LNCAP (cell line): ENCODE data around the gene ZG16B.

ENCODE experiments used
- TF ChIP-seq, protein P1 (sequence below): fragments of 450-650 bp; IDR thresholded peaks from 2 replicates; pipeline ENCODE4 v1.5.1; 2017; ENCODE audit warnings: mild to moderate bottlenecking

The ZG16B gene

GRCh38 chr16:2857451-2858244 is 27.5 kb downstream of the ZG16B start, which contains the start of gene PRSS22:
PRSS22 (minus strand) TSS chr16:2858170; CDS start chr16:2858104, 66 bp downstream.
- TF ChIP-seq, protein P1, sequence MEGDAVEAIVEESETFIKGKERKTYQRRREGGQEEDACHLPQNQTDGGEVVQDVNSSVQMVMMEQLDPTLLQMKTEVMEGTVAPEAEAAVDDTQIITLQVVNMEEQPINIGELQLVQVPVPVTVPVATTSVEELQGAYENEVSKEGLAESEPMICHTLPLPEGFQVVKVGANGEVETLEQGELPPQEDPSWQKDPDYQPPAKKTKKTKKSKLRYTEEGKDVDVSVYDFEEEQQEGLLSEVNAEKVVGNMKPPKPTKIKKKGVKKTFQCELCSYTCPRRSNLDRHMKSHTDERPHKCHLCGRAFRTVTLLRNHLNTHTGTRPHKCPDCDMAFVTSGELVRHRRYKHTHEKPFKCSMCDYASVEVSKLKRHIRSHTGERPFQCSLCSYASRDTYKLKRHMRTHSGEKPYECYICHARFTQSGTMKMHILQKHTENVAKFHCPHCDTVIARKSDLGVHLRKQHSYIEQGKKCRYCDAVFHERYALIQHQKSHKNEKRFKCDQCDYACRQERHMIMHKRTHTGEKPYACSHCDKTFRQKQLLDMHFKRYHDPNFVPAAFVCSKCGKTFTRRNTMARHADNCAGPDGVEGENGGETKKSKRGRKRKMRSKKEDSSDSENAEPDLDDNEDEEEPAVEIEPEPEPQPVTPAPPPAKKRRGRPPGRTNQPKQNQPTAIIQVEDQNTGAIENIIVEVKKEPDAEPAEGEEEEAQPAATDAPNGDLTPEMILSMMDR, result no peak

DNA sequence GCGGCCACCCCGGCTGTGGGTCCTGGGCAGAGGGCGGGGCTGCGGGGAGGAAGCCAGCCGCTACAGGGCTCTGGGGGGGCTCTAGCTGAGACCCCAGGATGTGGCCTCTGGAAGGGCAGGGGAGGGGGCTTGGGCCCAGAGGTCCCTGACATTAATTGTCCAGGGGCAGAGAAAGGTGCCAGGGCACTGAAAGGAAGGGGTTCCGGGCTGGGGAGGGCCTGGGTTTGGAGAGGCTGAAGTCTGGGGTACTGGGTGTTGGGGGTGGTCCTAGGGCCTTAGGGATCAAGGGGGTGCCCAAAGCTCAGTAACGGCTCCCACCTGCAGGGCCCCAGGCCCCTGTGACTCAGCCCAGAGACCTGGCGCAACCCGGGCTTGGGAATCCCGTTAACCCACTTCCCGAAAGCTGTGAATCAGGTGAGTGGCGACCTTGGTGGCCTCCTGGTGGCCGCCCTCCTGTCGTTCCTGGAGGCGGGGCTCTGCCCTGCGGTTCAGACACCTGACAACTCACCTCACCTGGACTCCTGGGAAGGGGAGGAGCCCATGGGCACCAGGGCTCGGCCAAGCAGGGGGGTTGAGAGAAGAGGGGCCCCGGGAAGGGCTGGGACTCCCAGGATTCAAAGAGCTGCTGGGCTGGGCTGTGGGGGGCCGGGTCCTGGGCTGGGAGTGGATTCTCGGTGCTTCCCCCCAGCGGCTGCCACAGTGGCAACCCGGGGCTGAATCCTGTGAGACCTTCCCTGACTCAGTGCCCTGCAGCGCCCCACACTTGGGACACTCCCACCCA is 28.3 kb downstream of the ZG16B start:
- TF ChIP-seq, protein P1, result no peak

DNA sequence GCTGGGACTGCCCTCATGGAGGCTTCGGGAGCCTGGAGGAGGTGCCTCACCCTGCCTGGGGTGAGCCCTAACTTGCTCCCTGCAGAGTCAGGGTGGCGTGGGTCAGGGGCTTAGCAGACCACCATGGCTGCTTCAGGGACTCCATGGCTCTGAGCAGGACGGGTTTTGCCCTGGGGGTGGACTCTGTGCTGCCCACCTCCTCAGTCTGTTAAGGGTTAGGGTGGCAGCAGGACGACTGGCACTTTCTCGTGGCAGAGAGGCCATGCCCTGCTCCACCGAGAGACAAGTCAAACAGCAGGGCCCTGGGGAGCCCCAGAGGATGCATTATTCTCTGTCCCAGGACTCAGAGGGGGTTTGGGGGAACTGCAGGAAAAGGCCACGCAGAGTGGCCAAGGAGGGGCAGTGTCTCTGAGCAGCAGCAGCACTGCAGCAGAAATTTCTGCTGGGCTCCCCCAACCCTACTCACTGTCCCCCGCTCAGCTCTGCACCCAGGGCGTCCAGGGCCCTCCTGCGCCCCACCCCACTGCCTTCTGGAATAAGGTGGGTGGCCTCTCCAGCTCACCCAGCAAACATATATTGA is 29.7 kb downstream of the ZG16B start:
- TF ChIP-seq, protein P1, result no peak

GRCh38 chr16:2860826-2861567 is 30.9 kb downstream of the ZG16B start:
- TF ChIP-seq, protein P1, result no peak

DNA sequence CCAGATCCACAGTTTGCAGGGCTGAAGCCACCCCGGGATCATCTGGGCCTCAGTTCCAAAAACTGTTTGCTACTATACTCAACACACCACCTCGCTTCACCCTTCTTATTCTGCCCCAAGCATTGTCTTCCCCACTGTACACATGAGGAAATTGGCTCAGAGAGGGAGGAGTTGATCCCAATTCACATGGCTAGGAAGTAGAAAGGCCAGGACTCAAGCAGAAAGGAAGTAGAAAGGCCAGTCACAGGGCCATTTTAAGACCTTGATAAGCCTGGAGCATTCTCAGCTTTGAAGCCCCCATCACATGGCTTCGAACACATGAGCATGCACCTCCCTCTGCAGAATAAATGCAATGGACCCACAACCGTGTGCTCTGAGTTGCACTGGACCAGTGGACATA is 35.5 kb downstream of the ZG16B start:
- TF ChIP-seq, protein P1, result no peak

DNA sequence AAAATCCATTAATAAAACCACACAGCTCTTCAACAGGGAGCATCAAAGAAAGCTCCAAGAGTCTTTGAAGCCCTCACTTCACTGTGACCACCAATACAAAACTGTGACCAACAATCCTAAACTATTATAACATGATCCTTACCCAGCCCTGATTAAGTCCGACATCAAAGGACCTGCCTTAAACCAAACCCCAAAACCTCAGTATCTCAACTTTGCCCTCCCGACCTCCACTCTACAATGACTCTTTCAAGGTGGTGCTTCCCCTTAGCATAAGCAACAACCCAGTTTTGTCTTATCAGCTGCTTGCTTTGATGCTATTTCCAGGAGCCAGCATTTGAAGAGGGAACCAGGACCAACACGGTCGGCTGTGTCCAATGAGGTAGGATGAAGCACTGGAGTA is 36.3 kb downstream of the ZG16B start:
- TF ChIP-seq, protein P1, result no peak

GRCh38 chr16:2867661-2867986 is 37.5 kb downstream of the ZG16B start:
- TF ChIP-seq, protein P1, result no peak
